Keratinocyte (primary cell): ENCODE results near the gene SERPINB1.

Source experiments
- CTCF ChIP-seq, 3 experiments: IDR thresholded peaks in 1 of 3; conservative IDR thresholded peaks in 1 of 3; optimal IDR thresholded peaks in 1 of 3; 2 replicates in 2 of 3; 3 replicates in 1 of 3; pipeline versions ENCODE3 to v1.5.1; 2011; ENCODE audit warnings: low read length in 3 of 3, mild to moderate bottlenecking in 3 of 3, moderate library complexity in 2 of 3, control low read depth in 1 of 3, inconsistent platforms in 1 of 3; ENCODE audit not compliant: insufficient read depth in 2 of 3; ENCODE audit errors: extremely low read depth in 1 of 3
- EZH2 ChIP-seq: IDR thresholded peaks from one replicate; pipeline ENCODE4 v1.6.1; 2012; ENCODE audit warnings: inconsistent platforms, mild to moderate bottlenecking, low read length, moderate library complexity

GRCh38 chr6:2850538-2851113 lies 9.0 kb upstream of the SERPINB1 start:
- no peak for TF ChIP-seq EZH2
- TF ChIP-seq CTCF (optimal IDR thresholded peaks at IDR 0.05 in 1 of 3, IDR thresholded peaks at IDR 0.05 in 1 of 3, conservative IDR thresholded peaks at IDR 0.05 in 1 of 3; ENCODE audit: extremely low read depth in 1 of 3, insufficient read depth in 2 of 3, low read length in 3 of 3): no peak
